ENCODE measurements around the gene CINP.

The CINP gene

DNA sequence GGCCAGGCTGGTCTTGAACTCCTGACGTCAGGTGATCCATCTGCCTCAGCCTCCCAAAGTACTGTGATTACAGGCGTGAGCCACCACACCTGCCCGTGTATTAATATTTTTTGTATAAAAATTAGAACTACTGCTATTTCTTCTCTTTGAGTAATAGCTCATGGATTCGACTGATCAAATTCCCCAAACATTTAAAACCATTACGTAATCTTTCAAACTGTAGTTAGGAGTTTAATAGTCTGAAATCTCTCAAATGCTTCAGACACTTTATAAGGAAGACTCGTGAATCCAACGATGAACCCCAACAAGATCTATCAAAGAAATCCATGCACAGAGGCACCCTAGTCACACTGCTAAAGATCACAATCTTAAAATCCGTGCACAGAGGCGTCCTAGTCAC, 16.1 kb upstream of the CINP start:
- H3K4me3 ChIP-seq (ENCODE audit: low read depth in 1 of 2, low read length in 2 of 2), result no peak overlapping the region
- H3K4me1 ChIP-seq (ENCODE audit: insufficient read depth, low read length), result no peaks in the 10 kb centered on the region
- H3K4me2 ChIP-seq (ENCODE audit: insufficient read depth, low read length), result no peak overlapping the region
- peaks cover 21% of the 10 kb centered on the region for H3K36me3 ChIP-seq (ENCODE audit: insufficient read depth, low read length)
- H4K20me1 ChIP-seq (ENCODE audit: insufficient read depth, low read length), result no peaks in the 10 kb centered on the region
- no peaks in the 10 kb centered on the region for H3K79me2 ChIP-seq (ENCODE audit: insufficient read depth, low read length)
- no peaks in the 10 kb centered on the region for H3K27me3 ChIP-seq (ENCODE audit: insufficient read depth, low read length, poor library complexity)
- H3K9ac ChIP-seq (ENCODE audit: low read depth, low read length), result no peak overlapping the region
- DNase-seq, result no peak
- no peak for TF ChIP-seq EZH2 (IDR thresholded peaks at IDR 0.05; ENCODE audit: borderline replicate concordance, low read depth, low read length, severe bottlenecking)
- TF ChIP-seq, protein P1, sequence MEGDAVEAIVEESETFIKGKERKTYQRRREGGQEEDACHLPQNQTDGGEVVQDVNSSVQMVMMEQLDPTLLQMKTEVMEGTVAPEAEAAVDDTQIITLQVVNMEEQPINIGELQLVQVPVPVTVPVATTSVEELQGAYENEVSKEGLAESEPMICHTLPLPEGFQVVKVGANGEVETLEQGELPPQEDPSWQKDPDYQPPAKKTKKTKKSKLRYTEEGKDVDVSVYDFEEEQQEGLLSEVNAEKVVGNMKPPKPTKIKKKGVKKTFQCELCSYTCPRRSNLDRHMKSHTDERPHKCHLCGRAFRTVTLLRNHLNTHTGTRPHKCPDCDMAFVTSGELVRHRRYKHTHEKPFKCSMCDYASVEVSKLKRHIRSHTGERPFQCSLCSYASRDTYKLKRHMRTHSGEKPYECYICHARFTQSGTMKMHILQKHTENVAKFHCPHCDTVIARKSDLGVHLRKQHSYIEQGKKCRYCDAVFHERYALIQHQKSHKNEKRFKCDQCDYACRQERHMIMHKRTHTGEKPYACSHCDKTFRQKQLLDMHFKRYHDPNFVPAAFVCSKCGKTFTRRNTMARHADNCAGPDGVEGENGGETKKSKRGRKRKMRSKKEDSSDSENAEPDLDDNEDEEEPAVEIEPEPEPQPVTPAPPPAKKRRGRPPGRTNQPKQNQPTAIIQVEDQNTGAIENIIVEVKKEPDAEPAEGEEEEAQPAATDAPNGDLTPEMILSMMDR (IDR thresholded peaks at IDR 0.05; ENCODE audit: borderline replicate concordance, extremely low read depth, low read length, poor library complexity, severe bottlenecking), result no peak
- no peaks in the 10 kb centered on the region for H3K9me3 ChIP-seq (ENCODE audit: insufficient read depth, low read length, severe bottlenecking)
- no peak overlapping the region for H3K27ac ChIP-seq (ENCODE audit: low read length)
- no peak for ATAC-seq (ENCODE audit: insufficient read depth, low read depth)
- H2AFZ ChIP-seq (ENCODE audit: low read depth, low read length), result no peak overlapping the region

DNA sequence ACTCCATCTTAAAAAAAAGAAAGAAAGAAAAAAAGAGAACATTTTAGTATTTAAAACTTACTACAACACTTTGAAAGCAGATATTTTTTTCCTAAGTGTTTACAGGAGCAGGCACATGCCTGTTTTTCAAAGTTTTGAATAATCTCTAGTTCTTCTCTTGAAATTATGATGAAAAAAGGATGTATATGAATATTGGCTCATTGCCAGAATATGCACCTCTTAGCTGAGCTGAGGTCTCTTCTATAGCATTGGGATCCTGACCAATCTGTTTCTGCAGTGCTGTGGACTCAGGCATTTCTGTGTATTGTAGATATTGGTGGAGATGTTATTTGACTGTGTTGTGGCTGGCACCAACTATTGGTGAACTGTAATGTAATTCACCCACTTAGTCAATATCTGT, 15.0 kb upstream of the CINP start:
- no peak overlapping the region for H3K27ac ChIP-seq (ENCODE audit: low read length)
- peaks cover 21% of the 10 kb centered on the region for H3K36me3 ChIP-seq (ENCODE audit: insufficient read depth, low read length)
- no peak overlapping the region for H3K4me2 ChIP-seq (ENCODE audit: insufficient read depth, low read length)
- no peaks in the 10 kb centered on the region for H3K27me3 ChIP-seq (ENCODE audit: insufficient read depth, low read length, poor library complexity)
- no peak for DNase-seq
- no peak overlapping the region for H2AFZ ChIP-seq (ENCODE audit: low read depth, low read length)
- TF ChIP-seq, protein P1 (IDR thresholded peaks at IDR 0.05; ENCODE audit: borderline replicate concordance, extremely low read depth, low read length, poor library complexity, severe bottlenecking), result no peak
- no peak for TF ChIP-seq EZH2 (IDR thresholded peaks at IDR 0.05; ENCODE audit: borderline replicate concordance, low read depth, low read length, severe bottlenecking)
- H3K9ac ChIP-seq (ENCODE audit: low read depth, low read length), result no peak overlapping the region
- H3K4me1 ChIP-seq (ENCODE audit: insufficient read depth, low read length), result no peaks in the 10 kb centered on the region
- H3K79me2 ChIP-seq (ENCODE audit: insufficient read depth, low read length), result no peaks in the 10 kb centered on the region
- no peaks in the 10 kb centered on the region for H4K20me1 ChIP-seq (ENCODE audit: insufficient read depth, low read length)
- no peak for ATAC-seq (ENCODE audit: insufficient read depth, low read depth)
- no peaks in the 10 kb centered on the region for H3K9me3 ChIP-seq (ENCODE audit: insufficient read depth, low read length, severe bottlenecking)
- no peak overlapping the region for H3K4me3 ChIP-seq (ENCODE audit: low read depth in 1 of 2, low read length in 2 of 2)

DNA sequence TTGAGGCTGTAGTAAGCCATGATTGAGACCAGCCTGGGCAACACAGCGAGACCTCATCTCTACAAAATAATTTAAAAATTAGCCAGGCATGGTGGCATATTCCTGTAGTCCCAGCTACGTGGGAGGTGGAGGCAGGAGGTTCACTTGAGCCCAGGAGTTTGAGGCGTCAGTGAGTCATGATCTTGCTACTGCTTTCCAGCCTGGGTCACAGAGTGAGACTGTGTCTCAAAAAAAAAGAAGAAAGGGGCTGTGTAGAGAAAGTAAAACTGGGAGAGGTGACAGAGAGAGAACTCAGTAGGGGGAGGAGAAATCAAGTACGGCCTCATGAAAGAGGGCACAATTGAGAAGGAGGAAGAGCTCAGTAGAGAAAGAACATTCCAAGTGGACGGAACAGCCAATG, 12.4 kb upstream of the CINP start:
- no peak overlapping the region for H3K4me3 ChIP-seq (ENCODE audit: low read depth in 1 of 2, low read length in 2 of 2)
- H3K9me3 ChIP-seq (ENCODE audit: insufficient read depth, low read length, severe bottlenecking), result no peaks in the 10 kb centered on the region
- no peak overlapping the region for H2AFZ ChIP-seq (ENCODE audit: low read depth, low read length)
- no peaks in the 10 kb centered on the region for H3K79me2 ChIP-seq (ENCODE audit: insufficient read depth, low read length)
- no peaks in the 10 kb centered on the region for H3K27me3 ChIP-seq (ENCODE audit: insufficient read depth, low read length, poor library complexity)
- no peak overlapping the region for H3K4me2 ChIP-seq (ENCODE audit: insufficient read depth, low read length)
- H3K36me3 ChIP-seq (ENCODE audit: insufficient read depth, low read length), result peaks cover 21% of the 10 kb centered on the region
- no peaks in the 10 kb centered on the region for H3K4me1 ChIP-seq (ENCODE audit: insufficient read depth, low read length)
- no peak for DNase-seq
- no peaks in the 10 kb centered on the region for H4K20me1 ChIP-seq (ENCODE audit: insufficient read depth, low read length)
- H3K9ac ChIP-seq (ENCODE audit: low read depth, low read length), result no peak overlapping the region
- no peak overlapping the region for H3K27ac ChIP-seq (ENCODE audit: low read length)
- ATAC-seq (ENCODE audit: insufficient read depth, low read depth), result no peak
- TF ChIP-seq, protein P1 (IDR thresholded peaks at IDR 0.05; ENCODE audit: borderline replicate concordance, extremely low read depth, low read length, poor library complexity, severe bottlenecking), result no peak
- no peak for TF ChIP-seq EZH2 (IDR thresholded peaks at IDR 0.05; ENCODE audit: borderline replicate concordance, low read depth, low read length, severe bottlenecking)

DNA sequence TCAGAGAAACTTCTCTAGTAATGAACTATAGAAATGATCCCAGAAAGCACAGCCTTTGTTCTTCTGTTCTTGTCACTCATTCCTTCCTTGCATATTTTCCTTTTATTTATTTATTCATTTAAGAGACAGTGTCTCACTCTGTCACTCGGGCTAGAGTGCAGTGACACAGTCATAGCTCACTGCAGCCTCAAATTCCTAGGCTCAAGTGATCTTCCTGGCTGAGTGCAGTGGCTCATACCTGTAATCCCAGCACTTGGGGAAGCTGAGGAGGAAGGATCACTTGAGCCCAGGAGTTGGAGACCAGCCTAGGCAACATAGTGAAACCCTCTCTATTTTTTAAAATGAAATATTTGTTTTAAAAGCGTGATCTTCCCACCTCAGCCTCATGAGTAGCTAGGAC, 11.6 kb upstream of the CINP start:
- Histone ChIP-seq H3K9me3 (ENCODE audit: insufficient read depth, low read length, severe bottlenecking) (no peaks in the 10 kb centered on the region), H2AFZ (ENCODE audit: low read depth, low read length) (no peak overlapping the region), H4K20me1 (ENCODE audit: insufficient read depth, low read length) (no peaks in the 10 kb centered on the region), H3K4me2 (ENCODE audit: insufficient read depth, low read length) (no peak overlapping the region), H3K4me1 (ENCODE audit: insufficient read depth, low read length) (no peaks in the 10 kb centered on the region), H3K27ac (ENCODE audit: low read length) (no peak overlapping the region), H3K9ac (ENCODE audit: low read depth, low read length) (no peak overlapping the region), H3K36me3 (ENCODE audit: insufficient read depth, low read length) (peaks cover 20% of the 10 kb centered on the region), H3K4me3 (ENCODE audit: low read depth in 1 of 2, low read length in 2 of 2) (no peak overlapping the region), H3K27me3 (ENCODE audit: insufficient read depth, low read length, poor library complexity) (no peaks in the 10 kb centered on the region), H3K79me2 (ENCODE audit: insufficient read depth, low read length) (no peaks in the 10 kb centered on the region)
- TF ChIP-seq EZH2 (IDR thresholded peaks at IDR 0.05; ENCODE audit: borderline replicate concordance, low read depth, low read length, severe bottlenecking), result no peak
- TF ChIP-seq, protein P1 (IDR thresholded peaks at IDR 0.05; ENCODE audit: borderline replicate concordance, extremely low read depth, low read length, poor library complexity, severe bottlenecking), result no peak
- no peak for DNase-seq
- ATAC-seq (ENCODE audit: insufficient read depth, low read depth), result no peak
